HG03039 (cell line): ENCODE data around the gene SLC27A4.

ENCODE experiments used
- ATAC-seq: cut with Tn5 transposase; IDR thresholded peaks from one replicate; pipeline ENCODE4 v1.9.1; 2021; ENCODE audit warnings: mild to moderate bottlenecking, moderate library complexity; ENCODE audit not compliant: unreplicated experiment

The SLC27A4 gene

GRCh38 chr9:128361986-128362646, 21.8 kb downstream of the SLC27A4 start:
- no peak for ATAC-seq

- ATAC-seq = no peak
These were observed 22.4 kb downstream of the SLC27A4 start for GRCh38 chr9:128362774-128363173.

- ATAC-seq = no peak
These were observed 25.2 kb downstream of the SLC27A4 start for GRCh38 chr9:128365525-128365924.

- ATAC-seq = no peak
These were observed 28.8 kb downstream of the SLC27A4 start for GRCh38 chr9:128369024-128369706.

- no peak for ATAC-seq
These were observed 30.0 kb downstream of the SLC27A4 start for GRCh38 chr9:128370367-128370751.

- ATAC-seq = peak; percentile 84
These were observed 30.7 kb downstream of the SLC27A4 start, which contains the start of gene URM1 for GRCh38 chr9:128370752-128371629. Gene URM1, plus strand, starts transcription at chr9:128371374. Its CDS starts 7 bp downstream, at chr9:128371381.

GRCh38 chr9:128371630-128372117, 31.3 kb downstream of the SLC27A4 start:
- no peak for ATAC-seq

GRCh38 chr9:128372188-128372641, 31.9 kb downstream of the SLC27A4 start:
- ATAC-seq = no peak

GRCh38 chr9:128372784-128373183, 32.5 kb downstream of the SLC27A4 start:
- ATAC-seq = no peak

GRCh38 chr9:128374221-128374675, 33.9 kb downstream of the SLC27A4 start:
- no peak for ATAC-seq

GRCh38 chr9:128375865-128376264, 35.5 kb downstream of the SLC27A4 start:
- no peak for ATAC-seq

GRCh38 chr9:128382261-128382660, 41.9 kb downstream of the SLC27A4 start:
- no peak for ATAC-seq

- ATAC-seq = no peak
These were observed 42.9 kb downstream of the SLC27A4 start for GRCh38 chr9:128383007-128383753.

GRCh38 chr9:128383791-128384190, 43.5 kb downstream of the SLC27A4 start:
- ATAC-seq = no peak

- ATAC-seq = no peak
These were observed 44.6 kb downstream of the SLC27A4 start for GRCh38 chr9:128384801-128385495.

GRCh38 chr9:128385496-128386460, 45.5 kb downstream of the SLC27A4 start:
- ATAC-seq = no peak

- no peak for ATAC-seq
These were observed 47.8 kb downstream of the SLC27A4 start for GRCh38 chr9:128388150-128388549.

- ATAC-seq = no peak
These were observed 49.2 kb downstream of the SLC27A4 start for GRCh38 chr9:128389395-128390149.
